ENCODE measurements around the gene PPP1R37. TPM values are rescaled to one million over a fixed set of nuclear protein-coding genes. Genes with fewer than 3 reads are reported as not detected.

The PPP1R37 gene
- total and polyA plus RNA-seq, 2 donors (not counting 3 experiments of a cell fraction or from before 2014, with no cell fraction given), result 16.2 to 27.1 TPM

DNA sequence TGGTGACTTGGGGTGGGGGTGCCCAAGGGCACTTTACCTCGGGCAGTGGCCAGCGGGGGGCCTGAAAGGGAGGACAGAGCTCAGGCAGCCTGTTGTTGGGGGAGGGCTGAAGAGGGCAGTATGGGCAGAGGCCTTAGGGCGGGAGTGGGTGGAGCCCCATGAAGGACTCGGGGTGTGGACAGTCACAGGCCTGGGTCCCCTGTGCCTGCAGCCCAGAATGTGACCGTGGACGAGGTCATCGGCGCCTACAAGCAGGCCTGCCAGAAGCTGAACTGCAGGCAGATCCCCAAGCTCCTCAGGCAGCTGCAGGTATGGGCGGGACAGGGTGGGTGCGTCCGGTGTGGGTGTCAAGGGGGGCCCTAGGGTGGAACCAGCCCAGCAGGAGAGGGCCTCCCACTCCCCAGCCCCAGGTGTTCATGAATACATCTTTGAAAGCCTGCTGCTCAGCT lies 45.3 kb downstream of the PPP1R37 start:
- Histone ChIP-seq H3K4me2 (ENCODE audit: insufficient read depth, low read length) (no peak overlapping the region), H3K4me1 (ENCODE audit: control insufficient read depth, extremely low read depth, insufficient read depth, low read length) (no peaks in the 10 kb centered on the region), H3K27ac (ENCODE audit: insufficient read depth, low read depth, low read length) (no peak overlapping the region), H3K36me3 (ENCODE audit: control insufficient read depth in 2 of 2, extremely low read depth in 1 of 2, insufficient read depth in 2 of 2, low read length in 2 of 2) (peaks cover 2 to 13% of the 10 kb centered on the region in 2 experiments), H3K9me1 (replicated peaks; ENCODE audit: control insufficient read depth, extremely low read depth, insufficient read depth, low read length) (no peaks in the 10 kb centered on the region), H3K4me3 (replicated peaks in 1 of 3; ENCODE audit: insufficient read depth in 1 of 3, low read depth in 1 of 3, low read length in 3 of 3) (no peak overlapping the region), H3K79me2 (ENCODE audit: control insufficient read depth, insufficient read depth, low read length) (peaks cover 2% of the 10 kb centered on the region), H2AFZ (ENCODE audit: low read depth, low read length) (no peak overlapping the region), H3K9me3 (replicated peaks; ENCODE audit: control insufficient read depth, insufficient read depth, low read length) (no peaks in the 10 kb centered on the region), H4K20me1 (replicated peaks; ENCODE audit: control insufficient read depth, extremely low read depth, insufficient read depth, low read length) (no peaks in the 10 kb centered on the region), H3K9ac (replicated peaks; ENCODE audit: extremely low read depth, insufficient read depth, low read length) (no peak overlapping the region), H3K27me3 (ENCODE audit: control insufficient read depth in 2 of 2, insufficient read depth in 2 of 2, low read length in 2 of 2) (no peaks in the 10 kb centered on the region)
- intact Hi-C loops (cut with micrococcal nuclease), result no loop called here
- no peak for DNase-seq (ENCODE audit: low read depth, low spot score)
- FAIRE-seq, result no peak
- CTCF ChIA-PET, result interaction anchor here (0.7 to 2.1 kb wide), 3 partner anchors 11 to 14 kb away, joined by 4 to 5 read pairs (median 4); no protein-coding TSS in a partner anchor
- POLR2A ChIA-PET, result no interaction called here
- no peak for TF ChIP-seq JUN (IDR thresholded peaks at IDR 0.05; ENCODE audit: borderline replicate concordance, insufficient read depth, insufficient read length, low read depth)
- TF ChIP-seq, protein P1, sequence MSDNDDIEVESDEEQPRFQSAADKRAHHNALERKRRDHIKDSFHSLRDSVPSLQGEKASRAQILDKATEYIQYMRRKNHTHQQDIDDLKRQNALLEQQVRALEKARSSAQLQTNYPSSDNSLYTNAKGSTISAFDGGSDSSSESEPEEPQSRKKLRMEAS (IDR thresholded peaks at IDR 0.05; ENCODE audit: insufficient read depth, insufficient read length), result no peak
- no peak for TF ChIP-seq GATA2 (IDR thresholded peaks at IDR 0.05; ENCODE audit: insufficient read depth, insufficient read length, low read depth, low read length)
- no peak for TF ChIP-seq POLR2AphosphoS5 (IDR thresholded peaks at IDR 0.05; ENCODE audit: insufficient read depth, low read depth, low read length)
- no peak for TF ChIP-seq MYC (IDR thresholded peaks at IDR 0.05; ENCODE audit: low read depth, low read length)
- no peak for TF ChIP-seq FOS (IDR thresholded peaks at IDR 0.05; ENCODE audit: borderline replicate concordance, insufficient read depth, low read length)
- TF ChIP-seq, protein P2, sequence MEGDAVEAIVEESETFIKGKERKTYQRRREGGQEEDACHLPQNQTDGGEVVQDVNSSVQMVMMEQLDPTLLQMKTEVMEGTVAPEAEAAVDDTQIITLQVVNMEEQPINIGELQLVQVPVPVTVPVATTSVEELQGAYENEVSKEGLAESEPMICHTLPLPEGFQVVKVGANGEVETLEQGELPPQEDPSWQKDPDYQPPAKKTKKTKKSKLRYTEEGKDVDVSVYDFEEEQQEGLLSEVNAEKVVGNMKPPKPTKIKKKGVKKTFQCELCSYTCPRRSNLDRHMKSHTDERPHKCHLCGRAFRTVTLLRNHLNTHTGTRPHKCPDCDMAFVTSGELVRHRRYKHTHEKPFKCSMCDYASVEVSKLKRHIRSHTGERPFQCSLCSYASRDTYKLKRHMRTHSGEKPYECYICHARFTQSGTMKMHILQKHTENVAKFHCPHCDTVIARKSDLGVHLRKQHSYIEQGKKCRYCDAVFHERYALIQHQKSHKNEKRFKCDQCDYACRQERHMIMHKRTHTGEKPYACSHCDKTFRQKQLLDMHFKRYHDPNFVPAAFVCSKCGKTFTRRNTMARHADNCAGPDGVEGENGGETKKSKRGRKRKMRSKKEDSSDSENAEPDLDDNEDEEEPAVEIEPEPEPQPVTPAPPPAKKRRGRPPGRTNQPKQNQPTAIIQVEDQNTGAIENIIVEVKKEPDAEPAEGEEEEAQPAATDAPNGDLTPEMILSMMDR (IDR thresholded peaks at IDR 0.05; ENCODE audit: extremely low read depth in 1 of 2, insufficient read depth in 1 of 2, low read depth in 1 of 2, low read length in 2 of 2), result no peak
- no peak for TF ChIP-seq POLR2A (IDR thresholded peaks at IDR 0.05; ENCODE audit: low read depth, low read length)
- TF ChIP-seq EZH2 (IDR thresholded peaks at IDR 0.05; ENCODE audit: borderline replicate concordance, low read depth, low read length, severe bottlenecking), result no peak
- dilution Hi-C loops (cut with MboI; ENCODE audit: extremely low pct_ligation_motif_present, low sequenced_read_pairs), result no loop called here
- no TSS peak for BruUV-seq (replicated peaks)

All from endothelial cell of umbilical vein (primary cell).